ENCODE results near the gene NTRK3.
"Not testable (repeated sequence)": the region's sequence is repeated elsewhere in the genome, so short reads cannot be mapped to it uniquely, and the experiment has no call there.

NTRK3 gene

DNA sequence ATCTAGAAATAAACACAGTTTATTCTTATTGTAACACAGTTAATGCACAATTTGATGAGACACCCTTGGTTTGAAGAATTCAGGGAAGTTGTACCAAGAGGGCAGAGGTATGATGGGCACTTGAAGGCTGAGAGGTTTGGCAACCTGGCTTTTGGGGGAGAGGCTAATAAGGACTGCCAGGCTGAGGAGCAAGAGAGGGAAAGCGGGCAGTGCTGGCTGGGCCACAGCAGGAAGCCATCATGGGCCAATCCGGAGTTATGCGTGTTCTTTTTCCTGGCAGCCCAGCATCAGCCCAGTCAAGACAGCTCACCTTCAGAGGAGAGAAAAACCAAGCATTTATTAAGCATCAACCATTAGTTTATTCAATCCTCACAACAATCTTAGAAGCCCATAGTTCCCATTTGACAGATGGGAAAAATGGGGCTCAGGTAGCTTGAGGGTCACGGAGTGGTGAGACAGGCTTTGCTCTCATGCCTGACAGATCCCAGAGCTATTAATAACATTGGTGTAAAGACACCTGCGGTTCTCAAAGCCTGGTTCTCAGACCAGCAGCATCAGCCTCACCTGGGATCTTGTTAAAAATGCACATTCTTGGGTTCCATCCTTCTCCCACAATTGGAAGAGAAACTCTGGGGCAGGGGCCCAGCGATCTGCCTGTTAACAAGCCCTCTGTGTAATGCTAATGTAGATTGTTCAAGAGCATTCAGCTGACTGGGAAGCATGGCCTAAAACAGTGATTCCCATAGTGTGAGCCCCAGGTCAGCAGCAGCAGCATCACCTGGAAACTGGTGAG is 183.7 kb downstream of the NTRK3 start:
- DNase-seq (ENCODE audit: low spot score): no peak

DNA sequence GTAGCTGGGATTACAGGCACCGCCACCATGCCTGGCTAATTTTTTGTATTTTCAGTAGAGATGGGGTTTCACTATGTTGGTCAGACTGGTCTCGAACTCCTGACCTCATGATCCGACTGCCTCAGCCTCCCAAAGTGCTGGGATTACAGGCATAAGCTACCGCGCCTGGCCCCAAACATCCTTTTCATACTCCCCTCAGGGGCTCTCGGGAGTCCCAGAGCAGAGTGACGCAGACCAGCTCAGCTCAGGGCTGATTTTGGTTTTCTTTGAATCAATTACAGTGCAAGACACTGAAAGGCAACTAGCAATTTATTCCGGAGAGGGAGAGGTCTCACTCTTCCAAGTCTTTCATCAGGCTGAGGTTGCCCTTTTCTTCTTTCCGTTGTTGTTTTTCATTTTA is 184.4 kb downstream of the NTRK3 start:
- DNase-seq (ENCODE audit: low spot score): not testable (repeated sequence)

DNA sequence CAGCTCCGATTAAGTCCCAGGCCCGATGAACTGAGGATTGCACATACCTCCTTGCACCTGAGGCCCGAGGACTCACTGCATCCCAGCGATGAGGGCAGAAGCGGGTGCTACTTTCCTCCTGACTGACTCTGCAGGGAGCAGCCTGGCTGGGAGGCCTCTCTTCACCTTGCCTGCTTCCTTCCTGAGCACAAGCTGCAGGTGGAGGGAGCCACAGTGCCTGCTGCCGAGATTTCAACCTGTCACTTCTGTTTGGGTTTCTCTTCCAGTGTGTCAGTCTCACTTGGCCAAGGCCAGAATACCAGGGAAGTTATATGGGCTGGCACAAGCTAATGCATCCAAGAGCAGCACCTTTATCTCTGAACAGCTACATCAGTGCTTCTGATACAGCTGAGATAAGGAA is 185.4 kb downstream of the NTRK3 start:
- DNase-seq (ENCODE audit: low spot score): no peak

DNA sequence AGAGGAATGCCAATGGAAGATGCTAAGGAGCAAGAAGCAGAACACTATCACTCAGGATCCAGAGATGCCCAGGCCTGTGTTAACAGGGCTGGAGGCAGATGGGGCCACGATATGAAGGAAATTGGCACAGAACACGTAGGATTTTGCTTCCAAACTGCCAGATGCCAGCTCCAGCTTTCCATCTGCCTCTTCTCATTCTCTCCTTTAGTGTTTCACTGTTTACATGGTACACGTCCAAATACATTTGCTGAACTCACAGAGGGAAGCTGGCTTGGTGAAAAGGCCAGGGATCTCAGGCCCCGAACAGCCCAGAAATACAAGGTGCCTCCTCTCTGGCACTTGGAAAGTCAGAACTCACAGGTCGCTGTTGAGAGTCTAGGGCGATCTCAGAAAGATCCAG is 187.0 kb downstream of the NTRK3 start:
- no peak for DNase-seq (ENCODE audit: low spot score)

DNA sequence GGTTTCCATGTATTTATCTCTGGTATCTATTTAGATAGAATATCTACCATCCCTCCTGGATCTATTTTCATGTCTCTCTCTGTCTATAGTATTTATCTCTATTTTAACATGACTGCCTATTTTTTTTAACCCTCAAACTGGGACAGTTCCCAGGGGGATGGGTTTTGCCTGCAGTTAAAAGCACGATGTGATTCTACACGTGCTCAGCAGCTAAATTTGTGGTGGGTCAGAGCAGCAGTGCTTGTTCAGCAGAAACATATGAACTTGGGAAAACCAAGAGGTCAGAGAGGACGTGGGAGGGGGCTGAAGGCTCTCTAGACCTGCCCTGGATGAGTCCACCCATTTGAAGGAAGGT is 189.2 kb downstream of the NTRK3 start:
- DNase-seq (ENCODE audit: low spot score): no peak

DNA sequence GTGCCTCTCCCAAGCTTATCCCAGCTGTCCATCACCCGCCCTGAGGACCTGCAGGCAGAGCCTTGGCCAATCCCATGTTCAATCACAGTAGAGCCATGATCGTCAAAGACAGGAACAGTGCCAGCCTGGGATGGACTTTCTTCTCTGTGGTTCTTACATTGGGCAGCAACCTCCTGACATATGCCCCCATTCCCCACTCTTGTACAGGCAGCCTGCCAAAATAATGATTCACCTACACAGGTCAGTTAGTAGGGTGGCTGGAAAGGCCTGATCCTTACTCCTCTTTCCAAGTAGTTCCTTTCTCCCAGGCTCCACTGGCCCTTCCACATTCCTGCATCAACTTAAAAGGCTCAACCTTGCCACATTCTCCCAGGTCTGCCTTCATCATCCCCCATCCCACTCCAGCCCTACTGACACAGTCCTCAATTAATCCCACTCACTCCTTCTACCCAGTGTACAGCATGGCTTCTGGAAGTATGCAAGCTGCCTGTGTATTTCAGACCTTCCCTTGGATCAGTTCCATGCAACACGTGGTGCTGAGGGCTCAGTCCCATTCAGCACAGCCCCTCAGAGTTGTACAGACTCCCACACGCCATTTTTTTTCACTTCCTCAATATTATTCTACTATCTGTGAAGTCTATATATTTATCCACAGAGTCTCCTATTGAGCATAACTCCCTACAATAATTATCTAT is 189.8 kb downstream of the NTRK3 start:
- DNase-seq (ENCODE audit: low spot score): no peak

DNA sequence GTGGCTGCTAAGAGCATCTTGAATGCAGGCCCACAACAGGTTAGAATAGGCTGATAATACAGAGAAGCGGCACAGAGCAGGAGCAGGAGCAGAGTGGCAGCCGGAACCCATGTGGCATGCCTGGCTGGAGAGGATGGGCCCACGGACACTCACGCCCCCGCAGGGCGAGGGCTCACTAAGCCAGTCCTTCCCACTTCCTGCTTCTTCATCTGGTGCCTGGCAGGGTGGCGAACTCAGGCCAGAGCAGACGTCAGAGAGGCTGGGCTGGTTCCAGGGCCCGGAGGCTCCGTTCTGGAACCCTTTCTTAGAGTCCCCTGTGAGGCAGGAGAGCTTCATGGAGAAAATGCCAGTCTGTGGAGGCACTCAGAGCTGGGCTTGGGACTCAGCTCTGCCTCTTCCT is 195.1 kb downstream of the NTRK3 start:
- no peak for DNase-seq (ENCODE audit: low spot score)

DNA sequence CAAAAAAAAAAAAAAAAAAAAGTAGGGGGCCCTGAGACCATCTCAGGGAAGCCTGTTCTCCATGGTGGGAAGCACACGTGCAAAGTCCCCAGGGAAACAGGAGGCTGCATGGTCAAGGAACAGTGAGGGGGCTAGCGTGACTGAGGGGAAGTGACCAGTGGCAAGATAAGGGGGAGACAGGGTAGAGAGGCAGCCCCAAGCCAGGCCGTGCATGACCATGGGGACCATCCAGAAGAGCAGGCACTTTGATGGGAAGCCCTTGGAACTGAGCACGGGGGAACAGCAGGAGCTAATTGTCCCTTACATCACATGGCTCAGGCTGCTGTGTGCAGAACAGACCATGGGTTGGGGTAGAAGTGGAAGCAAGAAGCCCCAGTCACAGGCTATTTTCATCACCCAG is 196.2 kb downstream of the NTRK3 start:
- no peak for DNase-seq (ENCODE audit: low spot score)

DNA sequence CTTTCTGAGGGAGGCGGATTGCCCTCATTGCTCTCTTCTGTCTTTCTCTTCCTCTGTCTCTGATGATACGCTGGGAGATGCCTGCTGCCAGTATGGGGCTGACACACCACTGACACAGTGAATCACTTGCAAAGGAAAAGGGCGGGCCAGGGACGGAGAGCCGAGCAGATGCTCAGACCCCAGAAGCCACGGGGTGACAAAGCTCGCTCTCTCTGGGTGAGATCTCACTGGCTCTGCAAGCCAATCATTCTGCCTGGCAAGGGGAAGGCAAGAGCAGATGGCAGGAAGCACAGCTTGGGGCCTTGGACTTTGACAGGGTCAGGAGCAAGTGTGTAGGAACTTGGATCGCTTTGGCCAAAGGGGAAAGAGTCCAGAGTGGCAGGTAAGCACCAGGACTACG is 198.7 kb downstream of the NTRK3 start:
- no peak for DNase-seq (ENCODE audit: low spot score)

DNA sequence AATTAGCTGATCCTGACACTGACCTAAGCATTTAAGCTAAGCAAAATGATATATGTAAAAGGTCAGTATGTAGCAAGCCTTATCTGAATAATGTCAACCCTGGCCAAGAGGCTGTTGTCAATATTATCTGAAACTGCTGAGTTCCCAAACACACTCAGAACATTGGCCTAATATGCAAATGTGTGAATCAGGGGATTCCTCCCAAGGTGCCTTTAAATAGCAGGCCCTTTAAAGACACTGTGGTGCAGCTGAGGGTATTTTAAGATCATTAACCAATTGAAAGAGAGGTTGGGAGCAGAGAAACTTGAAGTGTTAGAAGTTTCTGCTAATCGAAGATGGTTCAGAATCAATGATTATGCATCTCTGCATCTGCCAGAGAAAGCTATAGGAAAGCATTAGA is 207.0 kb downstream of the NTRK3 start:
- DNase-seq (ENCODE audit: low spot score): no peak

DNA sequence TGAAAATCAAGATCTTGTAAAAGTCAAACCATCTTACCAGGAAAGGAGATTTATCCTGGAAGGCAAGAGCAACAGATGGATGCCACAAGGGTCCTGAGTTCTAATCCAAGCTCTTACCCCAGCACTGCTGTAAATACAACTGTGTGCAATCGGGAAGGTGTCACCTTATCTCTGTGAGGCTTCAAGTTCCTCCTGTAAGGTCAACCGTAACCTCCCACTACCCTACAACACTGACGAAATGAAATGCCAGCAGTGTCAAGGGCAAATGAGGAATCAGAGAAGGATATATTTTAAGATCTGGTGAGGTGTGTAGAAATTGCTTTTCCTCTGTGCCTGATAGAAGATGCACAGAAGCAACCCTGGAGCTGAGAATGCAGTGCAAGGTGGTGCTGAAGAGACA is 207.8 kb downstream of the NTRK3 start:
- no peak for DNase-seq (ENCODE audit: low spot score)

DNA sequence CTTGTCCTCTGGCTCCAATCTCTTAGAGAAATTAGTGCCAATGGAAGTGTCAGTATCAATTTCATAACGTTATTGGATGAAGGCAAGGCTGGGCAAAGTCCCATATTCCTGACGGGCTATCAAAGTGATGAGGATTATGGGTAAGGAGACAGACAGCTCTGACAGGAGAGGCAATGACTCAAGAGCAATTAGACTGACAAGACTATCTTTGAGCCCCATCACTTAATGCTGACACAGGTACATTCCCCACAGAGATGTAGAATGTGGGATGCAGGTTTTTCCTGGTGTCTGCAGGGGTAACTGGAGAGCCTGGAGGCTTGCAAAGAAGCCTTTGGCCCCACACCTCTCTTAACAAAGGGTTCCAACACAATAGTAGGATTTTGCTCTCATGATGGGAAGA is 208.3 kb downstream of the NTRK3 start:
- DNase-seq (ENCODE audit: low spot score): no peak

DNA sequence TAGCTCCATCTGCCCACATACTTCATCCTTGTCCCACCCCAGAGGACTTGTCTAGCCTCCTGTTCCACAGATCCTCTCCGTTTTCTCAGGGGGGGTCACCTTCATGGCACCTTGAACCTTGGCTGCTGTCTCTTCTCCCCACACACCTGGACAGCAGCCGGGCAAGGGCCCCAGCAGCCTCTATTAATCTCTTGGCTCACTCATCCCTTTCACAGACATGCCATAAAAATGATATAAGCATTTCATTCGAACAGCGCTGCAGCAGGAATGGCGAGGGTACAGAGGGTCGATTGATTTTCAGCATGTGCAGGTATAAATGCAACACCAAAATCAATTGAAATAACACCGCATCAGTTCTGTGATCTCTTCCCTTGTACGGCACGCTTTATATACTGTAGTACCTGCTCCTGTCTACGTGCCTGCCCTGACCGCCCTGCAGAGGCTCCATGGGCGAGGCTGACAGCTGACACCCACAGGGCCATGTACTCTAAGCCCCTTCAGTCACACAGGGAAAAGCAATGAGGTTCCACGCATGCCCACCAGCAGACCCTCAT is 209.9 kb downstream of the NTRK3 start:
- DNase-seq (ENCODE audit: low spot score): no peak

DNA sequence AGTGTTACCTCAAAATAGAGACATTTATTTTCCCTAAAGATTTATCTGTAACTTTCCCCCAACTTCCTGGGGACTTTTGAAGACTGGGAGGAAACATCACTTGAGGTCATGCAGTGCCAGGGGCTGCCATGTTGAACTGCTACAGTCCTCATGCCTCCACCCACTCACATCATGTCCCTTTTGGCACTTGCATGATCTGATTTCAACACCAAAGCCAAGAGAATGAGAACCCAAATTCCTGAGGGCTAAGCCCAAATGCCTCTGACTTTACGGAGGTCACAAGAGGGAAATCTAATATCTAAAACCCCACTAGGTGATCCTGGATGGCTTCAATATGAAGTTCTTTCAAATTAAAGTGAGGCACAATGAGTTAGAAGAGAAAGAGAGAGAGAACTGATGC is 213.1 kb downstream of the NTRK3 start:
- DNase-seq (ENCODE audit: low spot score): no peak

DNA sequence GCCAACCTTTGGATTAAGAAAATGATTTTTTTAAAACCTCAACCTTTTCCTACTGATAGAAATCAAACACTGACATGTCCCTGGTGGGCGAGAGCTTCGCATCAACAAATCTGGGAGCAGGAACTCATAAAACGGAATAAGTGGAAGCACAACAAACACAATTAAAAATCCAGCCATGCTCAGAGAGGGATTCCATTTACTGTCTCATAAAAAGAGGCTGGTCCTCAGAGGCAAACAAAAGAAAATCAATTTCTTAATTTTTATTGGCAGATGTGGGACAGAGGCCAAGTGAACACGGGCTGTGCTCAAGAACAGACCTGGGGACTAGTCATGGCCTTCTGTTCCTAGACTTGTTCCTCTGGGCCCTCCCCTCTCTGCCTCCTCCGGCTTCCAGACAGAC is 214.5 kb downstream of the NTRK3 start:
- DNase-seq (ENCODE audit: low spot score): no peak

DNA sequence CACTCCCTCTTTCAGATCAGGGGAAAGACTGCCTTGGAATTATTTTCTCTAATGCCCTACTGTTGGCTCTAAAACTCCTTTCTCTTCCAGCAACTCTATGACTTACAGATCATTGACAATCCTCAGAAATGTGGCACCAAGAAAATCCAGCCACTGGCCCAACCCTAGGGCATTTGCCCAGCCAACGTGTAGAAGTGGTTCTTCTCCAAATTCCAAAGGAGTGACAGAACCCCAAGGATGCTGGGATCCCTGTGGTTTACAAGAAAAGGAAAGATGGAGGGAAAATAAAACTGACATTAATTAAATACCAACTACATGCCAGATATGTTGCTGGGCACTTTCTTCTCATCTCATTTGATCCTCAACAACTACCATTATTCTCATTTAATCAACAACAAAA is 216.0 kb downstream of the NTRK3 start:
- no peak for DNase-seq (ENCODE audit: low spot score)

DNA sequence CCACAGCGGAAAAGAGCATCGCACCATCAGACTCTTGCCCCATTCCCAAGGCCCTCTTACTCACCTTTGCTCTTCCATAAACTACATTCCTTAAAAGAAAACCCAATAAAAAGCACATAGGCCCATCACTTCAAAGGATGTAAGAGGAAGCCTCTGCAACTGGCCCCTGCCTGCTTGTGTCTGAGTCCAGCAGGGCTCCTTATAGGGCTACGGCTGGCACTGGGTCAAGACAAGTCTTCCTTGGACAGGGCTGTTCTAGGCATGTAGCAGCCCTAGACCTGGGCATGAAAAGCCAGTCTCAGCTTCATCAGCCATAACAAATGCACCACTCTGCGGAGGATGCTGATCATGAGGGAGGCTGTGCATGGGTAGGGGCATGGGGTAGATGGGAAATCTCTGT is 218.3 kb downstream of the NTRK3 start:
- no peak for DNase-seq (ENCODE audit: low spot score)

DNA sequence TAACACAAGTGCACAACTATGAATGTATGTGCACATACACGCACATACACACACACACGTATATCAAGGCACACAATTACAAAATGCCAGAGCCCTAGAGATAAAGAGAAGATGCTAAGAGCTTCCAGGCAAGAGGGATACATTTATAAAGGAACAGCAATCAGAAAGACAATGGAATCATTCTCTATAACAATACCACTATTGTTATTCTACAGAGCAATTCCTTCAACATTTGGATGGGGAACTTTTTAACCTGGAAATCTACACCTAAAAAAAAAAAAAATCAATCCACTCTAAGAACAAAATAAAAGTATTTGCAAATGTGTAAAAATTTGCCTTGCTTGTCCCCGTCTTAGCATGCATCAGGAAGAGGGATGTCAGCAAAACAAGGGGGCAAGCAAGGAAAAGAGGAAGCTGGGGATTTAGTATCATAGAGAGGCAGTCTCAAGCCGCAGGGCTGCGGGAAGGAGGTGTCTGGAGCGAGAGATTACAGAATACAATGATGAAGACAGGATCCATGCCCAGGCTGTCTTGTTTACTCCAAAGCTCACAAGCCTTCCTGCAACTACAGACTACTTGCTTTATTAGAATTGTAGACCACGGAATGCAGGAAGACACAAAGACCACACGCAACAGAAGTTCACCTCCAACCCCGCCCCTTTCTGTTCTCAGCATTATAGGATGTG is 220.2 kb downstream of the NTRK3 start:
- DNase-seq (ENCODE audit: low spot score): no peak

DNA sequence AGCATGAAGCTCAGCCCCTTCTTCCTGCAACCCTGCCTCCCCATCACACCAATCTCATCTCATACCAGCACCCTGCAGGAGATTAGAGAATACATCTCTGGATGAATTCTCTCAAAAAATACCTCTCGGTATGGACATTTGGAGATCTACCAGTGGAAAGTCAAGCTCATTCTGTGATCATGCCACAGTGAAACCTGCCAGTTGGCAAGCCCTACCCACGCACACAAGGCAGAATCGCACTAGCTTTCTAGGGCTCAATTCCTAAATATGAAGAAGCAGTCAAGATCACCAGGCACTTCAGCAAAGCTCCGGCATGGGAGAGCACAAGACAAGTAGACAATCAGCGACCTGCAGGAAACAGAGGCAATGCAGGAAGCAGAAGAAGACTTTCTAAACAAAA is 221.2 kb downstream of the NTRK3 start:
- no peak for DNase-seq (ENCODE audit: low spot score)

DNA sequence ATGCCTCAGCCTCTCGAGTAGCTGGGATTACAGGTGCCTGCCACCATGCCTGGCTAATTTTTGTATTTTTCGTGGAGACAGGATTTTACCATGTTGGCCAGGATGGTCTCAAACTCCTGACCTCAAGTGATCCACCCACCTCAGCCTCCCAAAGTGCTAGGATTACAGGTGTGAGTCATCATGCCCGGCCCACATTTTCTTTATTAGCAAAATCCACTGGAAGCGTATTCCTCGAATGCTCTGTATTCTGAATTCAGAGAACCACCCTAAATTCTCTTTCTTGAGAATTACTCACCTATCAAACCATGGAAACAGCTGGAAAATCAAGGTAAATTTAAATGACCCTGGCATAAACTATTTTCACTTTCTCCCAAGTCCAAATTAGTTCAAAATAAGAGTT is 223.1 kb downstream of the NTRK3 start:
- not testable (repeated sequence) for DNase-seq (ENCODE audit: low spot score)

DNA sequence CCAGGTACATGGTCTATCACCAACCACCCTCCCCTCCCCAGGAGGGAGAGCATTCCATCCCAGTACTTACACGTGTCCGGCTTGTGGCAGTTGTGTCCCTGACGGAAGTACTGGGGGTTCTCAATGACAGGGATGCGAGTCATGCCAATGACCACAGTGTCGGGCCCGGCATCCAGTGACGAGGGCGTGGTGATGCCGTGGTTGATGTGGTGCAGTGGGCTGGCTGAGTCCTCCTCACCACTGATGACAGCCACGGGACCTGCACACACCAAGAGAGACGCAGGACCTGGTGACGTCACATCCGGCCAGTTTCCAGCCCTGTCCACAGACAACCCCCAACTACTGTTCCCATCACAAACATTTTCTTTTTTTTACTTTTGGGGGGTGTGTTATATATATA is 223.8 kb downstream of the NTRK3 start:
- no peak for DNase-seq (ENCODE audit: low spot score)

DNA sequence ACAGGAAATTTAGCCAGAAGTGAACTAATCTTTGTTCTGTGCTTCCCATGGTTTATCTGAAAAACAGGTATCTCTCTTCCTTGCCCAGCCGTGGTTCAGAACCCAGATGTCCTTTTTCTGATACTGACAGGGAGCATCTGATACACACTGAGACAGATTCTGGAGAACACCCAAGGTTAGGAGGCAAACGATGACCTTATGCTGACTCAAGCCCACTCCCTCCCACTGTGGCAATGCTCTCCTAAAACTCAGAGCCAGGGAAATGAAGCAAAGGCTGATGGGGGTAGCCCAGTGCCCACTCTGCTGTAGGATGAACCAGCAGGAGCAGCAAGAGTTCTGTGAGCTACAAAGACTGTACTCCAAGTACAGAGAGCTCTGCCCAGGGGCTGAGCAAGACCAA is 225.1 kb downstream of the NTRK3 start:
- no peak for DNase-seq (ENCODE audit: low spot score)

DNA sequence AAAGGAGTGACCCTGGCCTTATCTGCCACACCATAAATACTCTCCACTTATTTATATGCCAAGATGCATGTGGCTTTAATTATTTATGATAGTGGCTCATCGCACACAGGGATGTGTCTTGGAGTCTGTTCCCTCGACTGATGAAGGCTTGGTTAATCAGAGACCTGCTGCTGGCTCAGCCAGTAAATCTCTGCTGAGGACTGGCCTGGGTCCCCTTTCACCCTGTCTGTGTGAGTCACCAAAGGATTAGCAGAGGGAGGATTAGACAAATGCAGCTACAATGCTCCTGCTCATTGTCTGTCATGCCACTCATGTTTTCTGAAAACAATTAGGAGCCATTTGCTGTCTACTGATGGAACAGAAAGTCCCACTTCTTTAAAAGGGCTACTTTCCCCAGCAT is 226.8 kb downstream of the NTRK3 start:
- DNase-seq (ENCODE audit: low spot score): no peak

All from hepatic stellate cell (primary cell).